Measurements from ENCODE around the gene RNF20. TPM values are rescaled to one million over a fixed set of nuclear protein-coding genes. Genes with fewer than 3 reads are reported as not detected.

Gene RNF20
- 20.4 to 25.0 TPM (median 24.8 TPM) in 5 replicates for total RNA-seq (2022; extraction: Qiagen RNA extraction; ENCODE audit: low read depth)

GRCh38 chr9:101533334-101534204 is at the start of gene RNF20:
Gene RNF20 (plus strand): TSS chr9:101533853. CDS start chr9:101535424, 1,571 bp downstream.

GRCh38 chr9:101594796-101595195 is 61.1 kb downstream of the RNF20 start, which contains the start of gene PPP3R2:
Gene PPP3R2 (minus strand): TSS chr9:101594969. CDS start chr9:101594921, 48 bp downstream.

Other genes starting within 250 kb of the RNF20 start
- 0.42 to 0.57 TPM (median 0.51 TPM) in 5 replicates for gene BAAT, start 148.8 kb upstream of the RNF20 start, total RNA-seq (2022; extraction: Qiagen RNA extraction; ENCODE audit: low read depth)
- gene MRPL50, start 135.2 kb upstream of the RNF20 start, total RNA-seq (2022; extraction: Qiagen RNA extraction; ENCODE audit: low read depth): 12.1 to 25.8 TPM (median 13.7 TPM) in 5 replicates
- gene ZNF189, start 135.0 kb upstream of the RNF20 start, total RNA-seq (2022; extraction: Qiagen RNA extraction; ENCODE audit: low read depth): 7.0 to 9.9 TPM (median 7.1 TPM) in 5 replicates
- gene ALDOB, start 98.1 kb upstream of the RNF20 start, total RNA-seq (2022; extraction: Qiagen RNA extraction; ENCODE audit: low read depth): not detected in 5 replicates
- gene PPP3R2, start 61.1 kb downstream of the RNF20 start, total RNA-seq (2022; extraction: Qiagen RNA extraction; ENCODE audit: low read depth): not detected in 5 replicates
- gene GRIN3A, start 204.8 kb downstream of the RNF20 start, total RNA-seq (2022; extraction: Qiagen RNA extraction; ENCODE audit: low read depth): not detected in 5 replicates

All from A549 treated with ZK216348 at 1 μM for 4 hours (cell line).